Sigmoid colon (tissue), 4 donors: ENCODE measurements around the gene MSN.

ENCODE experiments used
- CTCF ChIP-seq, 4 experiments: fragments of 450-650 bp in 3 of 4; fragments of 200-600 bp in 1 of 4; IDR thresholded peaks; one replicate each; pipeline ENCODE4 v1.5.1; 2016 to 2019; ENCODE audit warnings: antibody characterized with exemption in 4 of 4, mild to moderate bottlenecking in 3 of 4, moderate library complexity in 2 of 4
- EP300 ChIP-seq, 4 donors: sonication (generic); formaldehyde crosslinking; IDR thresholded peaks; one replicate each; pipeline ENCODE4 v1.6.1; 2017; ENCODE audit warnings: antibody characterized with exemption in 4 of 4
- POLR2A ChIP-seq, 2 donors: fragments of 450-650 bp; IDR thresholded peaks; one replicate each; pipeline ENCODE4 v1.6.1; 2016; ENCODE audit warnings: antibody characterized with exemption in 2 of 2, mild to moderate bottlenecking in 2 of 2, moderate library complexity in 2 of 2
- POLR2AphosphoS5 ChIP-seq, 4 donors: sonication (generic); formaldehyde crosslinking; IDR thresholded peaks; one replicate each; pipeline ENCODE4 v1.6.1; 2017; ENCODE audit warnings: antibody characterized with exemption in 4 of 4

GRCh38 chrX:65726715-65727114 is 59.3 kb downstream of the MSN start:
- TF ChIP-seq CTCF (IDR thresholded peaks at IDR 0.05) = no peak
- TF ChIP-seq POLR2A (IDR thresholded peaks at IDR 0.05) = no peak
- no peak for TF ChIP-seq POLR2AphosphoS5 (IDR thresholded peaks at IDR 0.05)
- TF ChIP-seq EP300 (IDR thresholded peaks at IDR 0.05) = no peak
